OCI-LY3 (cell line): ENCODE measurements around the gene NUDCD3.

ENCODE experiments used
- H2AFZ ChIP-seq: fragments of 200-600, 300-600 bp; shearing (Covaris generic); 2 replicates; pipeline ENCODE4 v1.6.0; 2014; ENCODE audit warnings: antibody characterized with exemption, low read depth, low read length
- H3K27ac ChIP-seq: fragments of 200-600, 300-600 bp; sonication (generic); 2 replicates; pipeline ENCODE4 v1.5.1; 2014; ENCODE audit warnings: mild to moderate bottlenecking, low read length, moderate library complexity, mixed read lengths
- H3K27me3 ChIP-seq: fragments of 200-600, 300-600 bp; sonication (generic); 2 replicates; pipeline ENCODE4 v1.6.1; 2014; ENCODE audit warnings: low read depth, low read length, mixed read lengths
- H3K36me3 ChIP-seq: fragments of 200-600, 300-600 bp; sonication (generic); replicated peaks from 2 replicates; pipeline ENCODE3; 2014; ENCODE audit warnings: low read depth, low read length, mixed read lengths
- H3K4me1 ChIP-seq: fragments of 300-600, 200-600 bp; sonication (generic); 2 replicates; pipeline ENCODE4 v1.6.1; 2014; ENCODE audit warnings: low read length, mixed read lengths
- H3K4me2 ChIP-seq: fragments of 200-600, 300-600 bp; sonication (generic); 2 replicates; pipeline ENCODE4 v1.6.1; 2014; ENCODE audit warnings: low read length, mixed read lengths
- H3K4me3 ChIP-seq: fragments of 300-600, 200-600 bp; sonication (generic); 2 replicates; pipeline ENCODE4 v1.5.1; 2014; ENCODE audit warnings: antibody characterized with exemption, mild to moderate bottlenecking, low read length, moderate library complexity
- H3K79me2 ChIP-seq: fragments of 300-600, 200-600 bp; shearing (Covaris generic); 2 replicates; pipeline ENCODE4 v1.6.1; 2014; ENCODE audit warnings: mild to moderate bottlenecking, low read length, mixed read lengths
- H3K9ac ChIP-seq: fragments of 300-600, 200-600 bp; shearing (Covaris generic); 2 replicates; pipeline ENCODE4 v1.6.0; 2014; ENCODE audit warnings: mild to moderate bottlenecking, low read length, moderate library complexity
- H3K9me3 ChIP-seq: fragments of 200-600, 300-600 bp; shearing (Covaris generic); 2 replicates; pipeline ENCODE4 v1.6.1; 2014; ENCODE audit warnings: low read length, mixed read lengths; ENCODE audit not compliant: insufficient read depth
- H4K20me1 ChIP-seq: fragments of 200-600, 300-600 bp; sonication (generic); 2 replicates; pipeline ENCODE4 v1.6.1; 2016; ENCODE audit warnings: low read length, mixed read lengths; ENCODE audit not compliant: insufficient read depth
- EZH2phosphoT487 ChIP-seq: fragments of 200-600 bp; shearing (Covaris generic); IDR thresholded peaks from 2 replicates; pipeline ENCODE4 v1.6.1; 2018; ENCODE audit warnings: antibody characterized with exemption, mixed run types, low read depth
- TF ChIP-seq, protein P1 (sequence below): fragments of 200-600, 300-600 bp; sonication (generic); IDR thresholded peaks from 2 replicates; pipeline ENCODE4 v1.5.1; 2014; ENCODE audit warnings: antibody characterized with exemption, low read length, low read depth

NUDCD3 gene

DNA sequence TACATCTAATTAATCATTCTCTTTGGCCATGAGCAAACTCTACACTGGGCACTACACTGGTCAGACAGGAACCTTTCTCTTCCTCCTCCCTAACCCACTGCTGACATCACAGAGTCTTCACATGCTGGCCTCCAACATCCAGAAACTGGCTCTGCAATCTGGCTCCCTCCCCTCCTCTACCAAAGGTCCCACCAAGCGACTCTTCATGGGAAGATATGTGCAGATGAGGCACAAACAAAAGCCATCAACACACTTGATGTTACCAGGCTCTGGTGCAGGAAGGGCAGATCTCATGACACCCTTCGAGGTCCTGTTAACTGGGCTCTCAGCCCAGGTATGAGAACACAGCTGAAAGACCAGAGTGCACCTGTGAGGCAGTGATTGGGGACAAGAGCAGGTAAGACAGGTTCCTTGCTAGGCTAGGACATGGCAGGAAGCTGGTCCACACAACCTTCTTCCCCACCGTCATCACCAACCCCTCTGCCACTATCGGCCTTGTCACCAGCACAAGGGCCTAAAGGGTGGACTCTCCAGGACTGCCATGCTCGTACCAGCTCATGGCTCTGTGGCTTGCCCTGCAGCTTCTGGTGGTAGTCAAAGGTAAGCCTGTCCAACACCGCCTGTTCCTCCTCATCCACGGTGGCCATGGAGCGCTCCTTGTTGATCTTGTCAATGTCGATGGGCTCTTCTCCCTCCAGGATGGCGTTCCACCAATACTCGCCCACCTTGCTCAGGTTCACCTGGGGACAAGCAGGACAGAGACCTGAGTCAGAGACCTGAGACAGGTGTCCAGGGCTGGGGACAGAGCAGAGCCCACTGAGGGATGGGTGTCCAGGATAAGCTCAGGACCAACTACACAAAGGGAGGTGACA is 98.5 kb downstream of the NUDCD3 start:
- Histone ChIP-seq H3K4me3 (no peak overlapping the region), H3K4me1 (peaks cover 8% of the 10 kb centered on the region), H3K9me3 (no peaks in the 10 kb centered on the region), H3K36me3 (peaks cover 4% of the 10 kb centered on the region), H3K4me2 (no peak overlapping the region), H3K27me3 (no peaks in the 10 kb centered on the region), H3K79me2 (0 out of 2 replicates have a peak, but pooled peaks cover 3% of the 10 kb centered on the region), H2AFZ (no peak overlapping the region), H4K20me1 (no peaks in the 10 kb centered on the region), H3K27ac (no peak overlapping the region), H3K9ac (no peak overlapping the region)
- TF ChIP-seq, protein P1, sequence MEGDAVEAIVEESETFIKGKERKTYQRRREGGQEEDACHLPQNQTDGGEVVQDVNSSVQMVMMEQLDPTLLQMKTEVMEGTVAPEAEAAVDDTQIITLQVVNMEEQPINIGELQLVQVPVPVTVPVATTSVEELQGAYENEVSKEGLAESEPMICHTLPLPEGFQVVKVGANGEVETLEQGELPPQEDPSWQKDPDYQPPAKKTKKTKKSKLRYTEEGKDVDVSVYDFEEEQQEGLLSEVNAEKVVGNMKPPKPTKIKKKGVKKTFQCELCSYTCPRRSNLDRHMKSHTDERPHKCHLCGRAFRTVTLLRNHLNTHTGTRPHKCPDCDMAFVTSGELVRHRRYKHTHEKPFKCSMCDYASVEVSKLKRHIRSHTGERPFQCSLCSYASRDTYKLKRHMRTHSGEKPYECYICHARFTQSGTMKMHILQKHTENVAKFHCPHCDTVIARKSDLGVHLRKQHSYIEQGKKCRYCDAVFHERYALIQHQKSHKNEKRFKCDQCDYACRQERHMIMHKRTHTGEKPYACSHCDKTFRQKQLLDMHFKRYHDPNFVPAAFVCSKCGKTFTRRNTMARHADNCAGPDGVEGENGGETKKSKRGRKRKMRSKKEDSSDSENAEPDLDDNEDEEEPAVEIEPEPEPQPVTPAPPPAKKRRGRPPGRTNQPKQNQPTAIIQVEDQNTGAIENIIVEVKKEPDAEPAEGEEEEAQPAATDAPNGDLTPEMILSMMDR: no peak
- TF ChIP-seq EZH2phosphoT487: no peak

DNA sequence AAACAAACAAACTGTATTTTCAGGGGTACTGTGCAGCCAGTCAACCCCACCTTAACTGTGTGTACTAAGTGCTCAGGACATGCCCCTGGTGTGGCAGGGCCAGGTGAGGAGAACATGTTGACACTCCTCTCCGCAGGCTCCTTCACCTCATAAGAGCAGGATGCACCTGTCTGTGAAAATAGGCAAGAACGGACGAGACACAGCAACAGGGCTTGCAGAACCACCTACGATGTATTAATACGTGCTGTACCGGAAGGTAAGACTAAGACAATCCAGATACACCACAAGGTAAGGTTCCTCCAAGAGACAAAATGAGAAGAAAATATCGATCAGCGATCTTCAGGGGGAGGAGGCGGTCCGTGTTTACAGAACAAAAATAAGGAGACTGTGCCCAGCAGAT is 99.3 kb downstream of the NUDCD3 start:
- H3K4me3 ChIP-seq: no peak overlapping the region
- H3K4me1 ChIP-seq: peaks cover 7% of the 10 kb centered on the region
- H3K79me2 ChIP-seq: no peaks in the 10 kb centered on the region
- peaks cover 4% of the 10 kb centered on the region for H3K36me3 ChIP-seq
- H3K4me2 ChIP-seq: no peak overlapping the region
- no peaks in the 10 kb centered on the region for H3K27me3 ChIP-seq
- H3K27ac ChIP-seq: no peak overlapping the region
- H3K9me3 ChIP-seq: no peaks in the 10 kb centered on the region
- H4K20me1 ChIP-seq: no peaks in the 10 kb centered on the region
- no peak overlapping the region for H2AFZ ChIP-seq
- no peak overlapping the region for H3K9ac ChIP-seq
- TF ChIP-seq, protein P1: no peak
- no peak for TF ChIP-seq EZH2phosphoT487

DNA sequence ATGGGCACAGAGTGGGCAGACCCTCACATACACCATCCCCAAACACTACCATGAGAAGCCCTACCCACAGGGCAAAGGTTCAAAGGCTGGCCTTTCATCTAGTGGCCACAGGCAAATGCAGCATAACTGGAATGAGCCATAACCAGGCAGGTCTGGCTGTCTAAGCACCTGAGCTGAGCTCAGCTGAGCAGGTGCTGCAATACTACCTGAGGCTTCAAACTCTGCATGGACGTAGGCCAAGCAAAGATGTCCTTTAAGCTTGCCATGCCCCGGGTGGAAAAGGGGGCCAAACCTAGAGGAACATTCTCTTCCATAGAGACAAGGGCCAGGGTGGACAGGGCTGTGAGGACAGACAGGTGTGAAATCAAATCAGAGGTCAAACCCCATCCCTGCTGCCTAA is 99.8 kb downstream of the NUDCD3 start:
- no peaks in the 10 kb centered on the region for H4K20me1 ChIP-seq

More for the DNA sequence above, 99.8 kb downstream of the NUDCD3 start:
- H3K4me3 ChIP-seq: no peak overlapping the region
- peaks cover 4% of the 10 kb centered on the region for H3K36me3 ChIP-seq
- peaks cover 2% of the 10 kb centered on the region; the same call in 1 of the 2 replicates for H3K4me1 ChIP-seq
- H3K4me2 ChIP-seq: no peak overlapping the region
- no peak overlapping the region for H2AFZ ChIP-seq
- TF ChIP-seq, protein P1: no peak
- no peak for TF ChIP-seq EZH2phosphoT487
- no peak overlapping the region for H3K27ac ChIP-seq
- no peaks in the 10 kb centered on the region for H3K27me3 ChIP-seq
- H3K9me3 ChIP-seq: no peaks in the 10 kb centered on the region
- H3K79me2 ChIP-seq: no peaks in the 10 kb centered on the region
- H3K9ac ChIP-seq: no peak overlapping the region
